SK-N-MC (cell line): ENCODE results near the gene NOTCH4.

Source experiments
- EZH2 ChIP-seq: fragments of 200-600 bp; sonication (generic); IDR thresholded peaks from one replicate; pipeline ENCODE4 v1.6.1; 2017; ENCODE audit warnings: antibody characterized with exemption
- FOXP2 ChIP-seq: optimal IDR thresholded peaks from 2 replicates; pipeline ENCODE3; 2011; ENCODE audit warnings: mild to moderate bottlenecking, moderate library complexity; ENCODE audit not compliant: insufficient read depth; ENCODE audit errors: extremely low read length, control extremely low read depth
- POLR2AphosphoS5 ChIP-seq: IDR thresholded peaks from 2 replicates; pipeline ENCODE4 v1.6.1; 2012; ENCODE audit warnings: mild to moderate bottlenecking, low read depth, low read length, borderline replicate concordance

DNA sequence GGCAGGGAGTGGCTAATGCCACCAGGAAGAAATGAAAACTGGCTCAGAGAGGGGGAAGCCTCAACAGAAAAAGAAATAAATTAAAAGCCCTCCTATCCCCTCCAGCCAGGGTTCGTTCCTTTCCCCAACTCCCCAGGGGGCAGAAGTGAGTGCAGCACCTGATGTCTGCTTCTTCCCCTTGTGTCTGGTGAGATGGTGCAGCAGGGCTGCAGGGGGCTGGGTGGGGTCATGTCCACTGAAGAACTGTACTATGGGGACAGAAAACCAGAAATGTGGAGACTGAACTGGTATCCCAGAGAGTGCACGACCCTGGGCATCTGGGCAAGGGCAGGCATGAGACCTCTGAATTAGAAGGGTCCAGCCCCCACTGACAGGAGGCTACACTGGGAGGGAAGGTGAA lies 55.5 kb downstream of the NOTCH4 start:
- no peak for TF ChIP-seq POLR2AphosphoS5
- no peak for TF ChIP-seq EZH2
- no peak for TF ChIP-seq FOXP2
